Stimulated activated CD4-positive, alpha-beta T cell treated with anti-CD3 and anti-CD28 coated beads, Interleukin-4, amount 100 ng/mL, for 1 hour (primary cell): ENCODE measurements around the gene CCDC14.
"Not testable (repeated sequence)": the region's sequence is repeated elsewhere in the genome, so short reads cannot be mapped to it uniquely, and the experiment has no call there.

Source experiments
- DNase-seq: peaks from one replicate; pipeline ENCODE4 v3.0.0-alpha.2; 2020

The CCDC14 gene

GRCh38 chr3:123966799-123967198, 5.8 kb upstream of the CCDC14 start:
- DNase-seq: not testable (repeated sequence)

- DNase-seq: not testable (repeated sequence)
These were observed 3.8 kb upstream of the CCDC14 start for GRCh38 chr3:123964793-123965192.

- DNase-seq: no peak
These were observed 453 bp upstream of the CCDC14 start for GRCh38 chr3:123961508-123961856.

- DNase-seq: no peak
These were observed 7.3 kb downstream of the CCDC14 start for GRCh38 chr3:123953735-123954134.

GRCh38 chr3:123952844-123953520, 8.0 kb downstream of the CCDC14 start:
- DNase-seq: no peak

GRCh38 chr3:123951522-123952447, 9.2 kb downstream of the CCDC14 start:
- no peak for DNase-seq

- no peak for DNase-seq
These were observed 11.4 kb downstream of the CCDC14 start for GRCh38 chr3:123949641-123950040.

GRCh38 chr3:123948449-123948848, 12.6 kb downstream of the CCDC14 start:
- DNase-seq: no peak

GRCh38 chr3:123947482-123947881, 13.5 kb downstream of the CCDC14 start:
- DNase-seq: no peak

GRCh38 chr3:123941542-123941941, 19.5 kb downstream of the CCDC14 start:
- no peak for DNase-seq

- no peak for DNase-seq
These were observed 19.9 kb downstream of the CCDC14 start for GRCh38 chr3:123941121-123941520.

GRCh38 chr3:123939706-123940105, 21.3 kb downstream of the CCDC14 start:
- DNase-seq: no peak

- DNase-seq: no peak
These were observed 24.6 kb downstream of the CCDC14 start for GRCh38 chr3:123936400-123936799.

- no peak for DNase-seq
These were observed 25.2 kb downstream of the CCDC14 start for GRCh38 chr3:123935830-123936229.

GRCh38 chr3:123934250-123934649, 26.8 kb downstream of the CCDC14 start:
- no peak for DNase-seq

GRCh38 chr3:123930445-123930844, 30.6 kb downstream of the CCDC14 start:
- no peak for DNase-seq

- no peak for DNase-seq
These were observed 31.7 kb downstream of the CCDC14 start for GRCh38 chr3:123929325-123929724.

GRCh38 chr3:123926396-123926795, 34.6 kb downstream of the CCDC14 start:
- DNase-seq: no peak

GRCh38 chr3:123920868-123921267, 40.2 kb downstream of the CCDC14 start:
- DNase-seq: no peak

GRCh38 chr3:123920383-123920782, 40.6 kb downstream of the CCDC14 start:
- no peak for DNase-seq

GRCh38 chr3:123919353-123919752, 41.7 kb downstream of the CCDC14 start:
- no peak for DNase-seq

GRCh38 chr3:123914829-123915228, 46.2 kb downstream of the CCDC14 start:
- no peak for DNase-seq

- DNase-seq: no peak
These were observed 51.2 kb downstream of the CCDC14 start for GRCh38 chr3:123909785-123910184.

GRCh38 chr3:123907720-123908119, 53.3 kb downstream of the CCDC14 start:
- DNase-seq: no peak
